HG03095 (cell line): ENCODE data around the gene NPR2.
A peak's percentile ranks its signal among the peaks of the same experiment; 100 is the strongest.

Experiments
- ATAC-seq: cut with Tn5 transposase; IDR thresholded peaks from one replicate; pipeline ENCODE4 v1.9.1; 2021; ENCODE audit warnings: moderate library complexity; ENCODE audit not compliant: unreplicated experiment

NPR2 gene

DNA sequence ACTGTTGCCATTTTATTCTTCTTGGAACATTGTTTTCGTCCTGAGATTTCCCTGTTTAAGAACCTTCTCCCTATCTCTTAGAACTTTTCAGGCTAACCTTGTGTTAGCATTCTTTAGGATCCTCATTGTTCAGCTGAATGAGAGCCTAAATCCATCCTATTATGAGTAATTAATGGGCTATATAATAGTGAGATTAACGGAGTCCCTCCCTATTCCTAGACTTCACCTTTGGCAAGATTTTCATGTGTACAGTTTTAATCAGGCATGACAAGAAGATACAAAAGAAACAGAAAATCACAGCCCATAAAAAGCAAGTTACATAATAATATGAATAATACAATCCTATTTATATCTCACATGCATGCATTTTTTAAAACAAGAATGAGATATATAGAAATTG lies 28.2 kb upstream of the NPR2 start:
- ATAC-seq: no peak

DNA sequence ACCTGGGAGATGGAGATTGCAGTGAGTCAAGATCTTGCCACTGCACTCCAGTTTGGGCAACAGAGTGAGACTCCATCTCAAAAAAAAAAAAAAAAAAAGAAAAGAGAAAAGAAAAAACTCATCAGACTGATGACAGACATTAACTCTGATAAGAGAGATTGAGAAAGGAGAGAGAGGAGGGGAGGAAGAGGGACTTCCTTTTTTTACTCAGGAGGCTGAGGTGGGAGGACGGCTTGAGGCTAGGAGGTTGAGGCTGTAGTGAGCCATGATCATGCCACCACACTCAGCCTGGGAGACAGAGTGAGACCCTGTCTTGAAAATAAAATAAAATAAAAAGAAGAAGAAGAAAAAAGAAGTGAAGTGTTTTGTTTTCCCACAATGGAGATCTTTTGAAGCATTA lies 27.6 kb upstream of the NPR2 start:
- ATAC-seq: no peak

GRCh38 chr9:35766997-35767396 lies 24.4 kb upstream of the NPR2 start:
- no peak for ATAC-seq

DNA sequence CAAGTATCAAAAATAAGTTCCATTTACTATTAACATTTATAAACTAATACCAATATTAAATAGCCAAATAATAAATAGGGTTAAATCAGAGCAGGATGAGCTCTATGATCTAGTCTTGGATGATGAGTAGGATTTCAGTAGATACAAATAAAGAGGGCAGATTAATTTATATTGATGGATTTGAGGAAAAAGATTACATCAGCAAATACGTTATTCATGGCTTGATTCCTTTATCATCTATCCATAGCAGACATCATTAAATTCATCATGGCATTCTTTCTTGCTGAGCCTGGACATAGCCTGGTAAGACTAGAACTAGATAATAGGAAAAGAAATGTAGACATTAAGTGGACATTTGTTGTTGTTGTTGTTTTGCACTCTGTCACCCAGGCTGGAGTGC lies 23.9 kb upstream of the NPR2 start:
- ATAC-seq: no peak

DNA sequence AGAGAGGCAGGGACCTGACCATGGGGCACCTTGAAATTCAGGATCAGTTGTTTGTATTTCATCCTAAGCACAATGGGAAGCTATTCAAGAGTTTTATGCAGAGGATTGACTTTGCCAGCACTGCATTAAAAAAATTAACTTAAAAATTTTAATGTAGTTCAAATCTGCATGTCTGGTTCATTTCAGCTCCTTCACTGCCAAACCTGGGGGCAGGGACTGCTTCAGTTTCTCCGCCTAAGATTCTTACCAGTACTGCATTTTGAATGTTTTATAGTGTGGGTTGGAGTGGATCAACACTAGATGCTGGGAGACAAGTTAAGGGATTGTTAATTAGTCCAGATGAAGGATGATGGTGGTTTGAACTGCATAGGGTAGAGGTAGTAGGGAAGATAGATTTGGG lies 21.6 kb upstream of the NPR2 start:
- no peak for ATAC-seq

- ATAC-seq: no peak
These were observed 20.3 kb upstream of the NPR2 start for GRCh38 chr9:35771075-35771433.

DNA sequence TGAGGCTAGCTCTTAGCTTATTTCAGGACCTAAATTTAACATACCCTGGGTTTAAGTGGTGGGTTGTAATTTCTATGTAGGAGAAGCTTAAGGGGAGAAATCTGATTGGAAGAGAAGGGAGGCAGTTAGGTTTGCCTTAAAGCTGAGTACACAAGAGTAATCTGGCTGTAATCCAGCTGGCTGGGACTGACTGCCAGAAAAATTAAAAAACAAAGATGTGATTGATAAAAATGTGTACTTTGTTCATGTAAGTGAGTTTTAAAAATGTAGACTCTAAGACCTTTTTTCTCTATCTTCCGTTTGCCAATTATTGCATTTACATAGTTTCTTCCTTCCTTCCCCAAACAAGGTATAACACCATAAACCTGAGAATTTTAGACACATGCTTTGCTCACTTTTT lies 19.9 kb upstream of the NPR2 start:
- ATAC-seq: no peak

DNA sequence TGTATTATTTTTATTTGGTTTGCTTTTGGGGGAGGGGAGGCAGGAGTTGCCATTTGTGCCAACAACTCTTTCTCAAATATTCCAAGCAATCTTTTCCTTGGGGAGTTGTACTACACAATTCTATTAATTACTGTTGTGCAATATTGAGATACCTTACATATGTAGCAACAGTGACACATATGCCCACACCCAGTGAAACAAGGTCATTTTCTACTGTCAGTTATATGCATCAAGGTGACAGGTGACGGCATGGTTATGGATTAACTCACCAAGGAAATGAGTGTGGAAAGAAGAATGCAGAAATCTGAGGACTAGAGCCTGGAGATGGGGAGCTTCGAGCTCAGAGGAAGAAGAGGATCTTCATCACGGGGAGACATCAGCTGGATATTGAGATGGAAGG lies 19.4 kb upstream of the NPR2 start:
- ATAC-seq: no peak

- ATAC-seq: no peak
These were observed 16.3 kb upstream of the NPR2 start for GRCh38 chr9:35774907-35775635.

DNA sequence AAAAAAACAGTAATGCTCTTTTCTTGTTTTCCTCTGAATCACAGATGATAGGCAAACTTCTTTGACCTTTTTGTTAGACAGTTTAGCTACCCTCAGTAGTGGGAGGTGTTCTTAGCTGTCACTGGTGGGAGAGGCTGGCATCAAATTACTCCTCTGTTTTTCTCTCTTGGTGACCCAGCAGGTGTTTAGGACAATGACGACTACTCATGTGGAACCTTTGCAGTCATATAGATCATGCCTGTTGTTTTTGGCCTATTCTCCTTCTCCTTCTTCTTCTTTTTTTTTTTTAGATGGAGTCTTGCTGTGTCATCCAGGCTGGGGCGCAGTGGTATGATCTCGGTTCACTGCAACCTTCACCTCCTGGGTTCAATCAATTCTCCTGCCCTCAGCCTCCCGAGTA lies 15.4 kb upstream of the NPR2 start:
- ATAC-seq: no peak

GRCh38 chr9:35778496-35778895 lies 12.9 kb upstream of the NPR2 start:
- ATAC-seq: no peak

DNA sequence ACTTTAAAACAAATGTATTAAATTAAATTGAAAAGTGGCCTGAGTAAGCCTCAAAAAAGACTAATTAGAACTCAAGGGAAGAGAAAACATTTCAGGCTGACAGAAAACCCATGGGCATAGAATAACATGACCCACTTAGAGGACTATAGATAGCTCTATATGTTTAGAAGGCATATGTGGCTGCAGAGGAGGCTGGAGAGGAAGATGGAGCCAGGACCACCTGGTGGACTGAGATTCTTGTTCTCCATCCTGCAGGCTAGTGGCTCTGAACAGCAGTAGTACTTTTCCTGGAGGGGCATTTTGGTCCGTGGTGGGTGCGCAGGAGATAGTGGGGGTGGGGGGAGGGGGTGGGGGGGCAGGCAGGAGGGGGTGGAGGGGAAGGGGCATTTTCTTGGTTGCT lies 10.3 kb upstream of the NPR2 start:
- ATAC-seq: no peak

DNA sequence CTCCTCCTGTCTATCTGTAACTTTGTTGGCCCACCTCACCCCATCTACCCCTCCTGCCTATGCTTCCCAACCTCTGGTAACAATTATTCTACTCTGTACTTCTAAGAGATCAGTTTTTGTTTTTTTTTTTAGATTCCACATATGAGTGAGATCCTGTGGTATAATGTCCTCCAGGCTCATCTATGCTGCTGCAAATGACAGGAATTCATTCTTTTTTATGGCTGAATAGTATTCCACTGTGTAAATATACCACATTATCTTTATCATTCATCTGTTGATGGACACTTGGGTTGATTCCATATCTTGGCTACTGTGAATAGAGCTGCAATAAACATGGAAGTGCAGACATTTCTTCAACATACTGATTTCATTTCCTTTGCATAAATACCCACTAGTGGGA lies 8.0 kb upstream of the NPR2 start:
- no peak for ATAC-seq

DNA sequence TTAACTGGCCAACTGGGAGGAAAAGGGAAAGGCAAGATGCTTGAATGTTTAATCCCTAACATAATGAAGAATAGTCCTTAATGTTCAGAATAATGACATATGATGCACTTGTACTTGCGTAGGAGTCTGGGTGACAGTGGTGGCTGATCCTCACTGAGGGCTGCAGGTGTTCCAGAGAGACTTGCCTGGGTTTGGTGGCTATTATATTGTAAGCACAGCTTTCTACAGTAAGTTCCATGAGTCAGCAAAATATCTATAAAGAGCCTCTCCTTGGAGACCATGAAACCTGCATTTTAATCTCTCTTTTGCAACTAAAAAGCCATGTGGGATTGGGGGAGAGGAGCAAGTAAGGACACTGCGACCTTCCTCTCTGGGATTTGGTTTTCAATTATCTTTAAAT lies 1.9 kb upstream of the NPR2 start:
- no peak for ATAC-seq

- no peak for ATAC-seq
These were observed 1.4 kb upstream of the NPR2 start for GRCh38 chr9:35790025-35790384.

DNA sequence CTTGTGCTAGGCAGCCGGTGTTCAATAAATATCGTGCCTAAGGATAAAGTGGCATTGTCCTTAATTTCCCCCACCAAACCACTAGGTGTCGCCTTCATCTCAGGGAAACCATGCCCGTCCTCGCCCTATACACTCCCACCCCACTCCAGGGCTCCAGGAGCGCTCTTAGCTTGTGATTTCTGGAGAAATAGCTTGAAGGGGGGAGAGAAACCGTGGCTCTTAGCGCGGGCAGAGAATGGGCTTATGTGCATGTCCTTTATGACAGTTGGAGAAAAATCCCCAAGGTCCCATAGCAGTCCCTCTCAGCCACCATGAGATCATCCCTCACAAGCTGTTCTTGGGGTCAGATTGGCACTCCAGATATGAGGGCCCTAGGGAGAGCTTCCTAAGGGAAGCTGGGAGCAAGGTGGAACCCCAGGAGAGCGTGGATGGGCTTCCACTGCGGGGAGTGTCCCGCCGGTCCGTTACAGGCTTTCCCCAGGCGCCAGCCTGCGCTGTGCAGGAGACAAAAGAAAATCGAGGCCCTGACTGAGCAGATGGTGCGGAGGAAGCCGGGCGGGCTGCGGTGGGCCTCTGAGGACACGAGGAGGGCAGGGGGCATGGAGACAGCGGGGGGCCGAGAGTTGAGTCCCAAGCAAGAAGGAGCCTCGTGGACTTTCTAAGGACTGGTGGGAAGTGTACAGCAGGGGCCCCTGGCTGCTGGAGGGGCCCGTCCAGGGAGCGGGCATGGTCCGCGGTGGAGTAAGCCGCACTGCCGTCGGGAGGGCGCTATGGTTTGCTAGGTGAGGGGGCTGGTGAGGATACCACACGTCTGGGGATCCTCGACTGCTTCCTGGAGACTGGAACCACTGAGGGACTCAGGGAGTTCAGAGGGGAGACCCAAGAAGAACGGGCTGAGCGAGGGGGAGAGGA lies 750 bp upstream of the NPR2 start:
- ATAC-seq: peak; percentile 64

DNA sequence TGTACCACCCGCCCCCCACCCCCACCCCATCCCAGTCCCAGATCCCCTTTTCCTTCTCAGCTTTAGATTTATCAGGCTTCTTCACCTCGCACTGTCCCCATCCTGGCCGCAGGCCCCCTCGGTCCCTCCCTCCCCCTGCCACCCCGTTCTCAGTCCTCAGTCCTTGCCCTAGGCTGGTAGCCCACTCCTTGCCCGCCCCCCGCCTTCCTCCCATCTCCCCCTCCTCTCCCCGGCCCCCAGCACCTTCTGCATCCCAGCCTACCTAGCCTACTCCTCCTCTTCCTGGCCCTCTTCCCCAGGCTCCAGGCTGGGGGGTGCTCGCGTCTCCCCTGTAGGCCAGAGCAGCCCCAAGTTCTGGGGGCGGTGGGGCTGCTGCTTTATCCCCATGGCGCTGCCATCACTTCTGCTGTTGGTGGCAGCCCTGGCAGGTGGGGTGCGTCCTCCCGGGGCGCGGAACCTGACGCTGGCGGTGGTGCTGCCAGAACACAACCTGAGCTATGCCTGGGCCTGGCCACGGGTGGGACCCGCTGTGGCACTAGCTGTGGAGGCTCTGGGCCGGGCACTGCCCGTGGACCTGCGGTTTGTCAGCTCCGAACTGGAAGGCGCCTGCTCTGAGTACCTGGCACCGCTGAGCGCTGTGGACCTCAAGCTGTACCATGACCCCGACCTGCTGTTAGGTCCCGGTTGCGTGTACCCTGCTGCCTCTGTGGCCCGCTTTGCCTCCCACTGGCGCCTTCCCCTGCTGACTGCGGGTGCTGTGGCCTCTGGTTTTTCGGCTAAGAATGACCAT lies 828 bp downstream of the NPR2 start:
- ATAC-seq: no peak

GRCh38 chr9:35792826-35793225 lies 1.4 kb downstream of the NPR2 start:
- no peak for ATAC-seq

DNA sequence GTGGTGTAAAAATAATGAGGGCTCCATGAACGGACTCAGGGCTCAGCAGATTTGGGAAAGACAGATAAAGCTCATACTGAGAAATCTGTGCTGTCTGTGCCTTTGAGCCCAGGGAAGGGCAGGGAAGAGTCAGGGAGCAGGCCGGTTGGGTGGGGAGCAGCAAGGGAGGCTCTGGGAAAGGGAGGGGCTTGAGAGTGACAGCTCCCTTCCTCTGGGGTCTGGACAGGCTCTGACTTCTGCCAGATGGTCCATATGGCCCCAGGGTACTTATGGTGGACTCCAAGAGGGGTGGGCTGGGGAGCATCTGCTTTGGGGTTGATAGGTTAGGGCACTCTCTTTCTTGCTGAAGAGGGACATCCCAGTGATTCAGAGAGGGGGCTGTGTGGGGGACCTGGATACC lies 2.1 kb downstream of the NPR2 start:
- ATAC-seq: no peak

GRCh38 chr9:35795695-35796094 lies 4.3 kb downstream of the NPR2 start:
- no peak for ATAC-seq

DNA sequence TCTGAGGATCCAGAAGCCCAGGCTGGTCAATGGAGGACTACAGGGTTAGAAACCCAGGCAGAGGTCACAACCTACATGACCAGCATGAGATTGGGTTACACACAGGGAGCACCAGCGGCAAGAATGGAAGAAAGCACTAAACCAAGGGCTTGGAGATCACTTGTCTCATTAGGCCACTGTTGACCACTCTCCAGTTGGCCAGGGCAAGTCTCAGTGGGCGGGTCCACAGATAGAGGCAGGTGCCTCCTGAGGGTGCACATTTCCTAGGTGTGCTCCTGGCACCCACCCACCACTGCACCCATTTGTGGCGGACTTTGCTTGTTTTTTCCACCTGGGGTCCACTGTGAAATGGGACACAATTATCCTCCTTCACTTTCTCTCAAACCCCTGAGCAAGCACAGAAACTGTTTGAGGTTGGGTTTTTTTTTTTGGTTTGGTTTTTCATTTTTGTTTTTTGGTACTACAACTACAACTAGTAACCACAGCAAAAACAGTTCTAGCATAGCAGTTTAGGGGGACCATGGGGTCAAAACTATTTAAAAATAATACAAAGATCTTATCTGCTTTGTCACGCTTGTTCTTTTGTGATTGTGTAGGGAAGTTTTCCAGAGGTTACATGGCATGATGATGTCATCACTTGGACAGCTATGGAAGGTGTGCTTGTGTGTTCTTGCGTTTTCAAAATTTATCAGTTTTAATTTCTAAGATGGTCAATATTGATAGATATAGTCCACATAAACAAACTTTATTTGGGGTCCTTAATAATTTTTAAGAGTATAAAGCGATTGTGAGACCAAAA lies 6.1 kb downstream of the NPR2 start:
- no peak for ATAC-seq
